Type B pancreatic cell (in vitro differentiated cells): ENCODE measurements around the gene ATP9A. TPM values are rescaled to one million over a fixed set of nuclear protein-coding genes. Genes with fewer than 3 reads are reported as not detected.
"Not testable (repeated sequence)": the region's sequence is repeated elsewhere in the genome, so short reads cannot be mapped to it uniquely, and the experiment has no call there.

Source experiments
- DNase-seq: peaks from one replicate; pipeline ENCODE4 v3.0.0; 2021; ENCODE audit warnings: mixed read lengths; ENCODE audit not compliant: unreplicated experiment; ENCODE audit errors: extremely low spot score
- H3K27ac Mint-ChIP-seq: 2 replicates; pipeline ENCODE4 v1.8.0; 2021; ENCODE audit warnings: mild to moderate bottlenecking, mixed read lengths
- H3K27me3 Mint-ChIP-seq: 2 replicates; pipeline ENCODE4 v1.8.0; 2021; ENCODE audit warnings: mixed read lengths
- H3K36me3 Mint-ChIP-seq: 2 replicates; pipeline ENCODE4 v1.8.0; 2021; ENCODE audit warnings: mixed read lengths
- H3K4me1 Mint-ChIP-seq: one replicate; pipeline ENCODE4 v1.8.0; 2021; ENCODE audit warnings: mixed read lengths; ENCODE audit not compliant: unreplicated experiment
- H3K4me3 Mint-ChIP-seq: 2 replicates; pipeline ENCODE4 v1.8.0; 2021; ENCODE audit warnings: mild to moderate bottlenecking, mixed read lengths
- H3K9me3 Mint-ChIP-seq: 2 replicates; pipeline ENCODE4 v1.8.0; 2021; ENCODE audit warnings: mixed read lengths
- long read RNA-seq: library from polyadenylated mRNA; unstranded; transcript quantifications from one replicate; pipeline ENCODE4 v2.0.0, GENCODE V29; 2020
- total RNA-seq: library from RNA; stranded (reverse); gene quantifications from 2 replicates; pipeline ENCODE4 v1.2.1, GENCODE V29; 2021; ENCODE audit warnings: low replicate concordance
- TF ChIP-seq, protein P1 (sequence below): fragments of 200-600 bp; sonication (generic); conservative IDR thresholded peaks from 2 replicates; pipeline ENCODE4 v1.5.0; 2021; ENCODE audit warnings: antibody characterized with exemption, mild to moderate bottlenecking

Gene ATP9A, protein sequence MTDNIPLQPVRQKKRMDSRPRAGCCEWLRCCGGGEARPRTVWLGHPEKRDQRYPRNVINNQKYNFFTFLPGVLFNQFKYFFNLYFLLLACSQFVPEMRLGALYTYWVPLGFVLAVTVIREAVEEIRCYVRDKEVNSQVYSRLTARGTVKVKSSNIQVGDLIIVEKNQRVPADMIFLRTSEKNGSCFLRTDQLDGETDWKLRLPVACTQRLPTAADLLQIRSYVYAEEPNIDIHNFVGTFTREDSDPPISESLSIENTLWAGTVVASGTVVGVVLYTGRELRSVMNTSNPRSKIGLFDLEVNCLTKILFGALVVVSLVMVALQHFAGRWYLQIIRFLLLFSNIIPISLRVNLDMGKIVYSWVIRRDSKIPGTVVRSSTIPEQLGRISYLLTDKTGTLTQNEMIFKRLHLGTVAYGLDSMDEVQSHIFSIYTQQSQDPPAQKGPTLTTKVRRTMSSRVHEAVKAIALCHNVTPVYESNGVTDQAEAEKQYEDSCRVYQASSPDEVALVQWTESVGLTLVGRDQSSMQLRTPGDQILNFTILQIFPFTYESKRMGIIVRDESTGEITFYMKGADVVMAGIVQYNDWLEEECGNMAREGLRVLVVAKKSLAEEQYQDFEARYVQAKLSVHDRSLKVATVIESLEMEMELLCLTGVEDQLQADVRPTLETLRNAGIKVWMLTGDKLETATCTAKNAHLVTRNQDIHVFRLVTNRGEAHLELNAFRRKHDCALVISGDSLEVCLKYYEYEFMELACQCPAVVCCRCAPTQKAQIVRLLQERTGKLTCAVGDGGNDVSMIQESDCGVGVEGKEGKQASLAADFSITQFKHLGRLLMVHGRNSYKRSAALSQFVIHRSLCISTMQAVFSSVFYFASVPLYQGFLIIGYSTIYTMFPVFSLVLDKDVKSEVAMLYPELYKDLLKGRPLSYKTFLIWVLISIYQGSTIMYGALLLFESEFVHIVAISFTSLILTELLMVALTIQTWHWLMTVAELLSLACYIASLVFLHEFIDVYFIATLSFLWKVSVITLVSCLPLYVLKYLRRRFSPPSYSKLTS
- total RNA-seq: 43.5 and 55.8 TPM in 2 replicates
- long read RNA-seq, full-length matches to known transcripts: 2 of 18 reads
- long read RNA-seq, partial matches to known transcripts: 0 of 18 reads
- long read RNA-seq, other reads (novel, unspliced or antisense): 16 of 18 reads

DNA sequence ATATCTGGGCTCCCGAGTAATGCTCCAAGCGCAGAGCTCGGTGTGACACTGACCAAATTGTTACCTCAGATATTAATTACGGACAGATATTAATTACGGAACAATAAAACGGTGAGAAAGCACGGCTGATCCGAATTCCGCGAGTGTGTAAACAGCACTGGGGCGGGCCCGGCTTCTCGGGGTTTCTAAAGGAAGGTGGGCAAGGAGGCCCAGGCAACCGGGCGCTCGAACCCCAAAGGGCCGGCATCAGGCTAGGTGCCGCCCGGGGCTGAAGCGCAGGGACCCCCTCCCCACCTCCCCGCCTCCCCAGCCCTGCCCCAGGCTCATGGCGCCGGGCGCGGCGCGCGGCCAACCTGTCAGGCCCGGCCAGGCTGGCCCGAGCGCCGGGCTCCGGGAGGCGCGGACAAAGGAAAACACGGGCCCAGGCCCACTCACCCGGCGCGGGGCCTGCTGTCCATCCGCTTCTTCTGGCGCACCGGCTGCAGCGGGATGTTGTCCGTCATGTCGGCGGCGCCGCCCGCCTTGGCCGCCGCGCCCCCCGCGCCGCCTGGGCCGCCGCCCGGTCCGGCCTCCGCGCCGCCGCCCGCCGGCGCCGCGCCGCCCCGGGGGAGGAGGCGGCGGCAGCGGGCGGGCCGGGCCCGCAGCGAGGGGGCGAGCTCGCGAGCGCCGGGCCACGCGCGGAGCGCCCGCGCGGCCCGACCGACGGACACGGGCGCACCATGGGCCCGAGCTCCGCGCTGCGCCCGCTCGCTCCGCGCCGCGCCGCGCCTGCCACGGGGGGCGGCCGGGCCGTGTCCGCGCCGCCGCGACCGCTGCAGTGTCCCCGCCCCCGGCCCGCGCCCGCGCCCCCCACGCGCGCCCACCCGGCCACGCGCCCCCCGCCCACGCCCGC is at the start of gene ATP9A:
TSS of gene ATP9A (minus strand) at position 524 of the 892 bp plus-strand sequence. CDS start at position 503, 21 bp downstream.
- peak within 1 kb of the TSS; percentile 93 for H3K4me3 Mint-ChIP-seq
- H3K27me3 Mint-ChIP-seq: peaks cover 6% of the 10 kb centered on the region
- H3K27ac Mint-ChIP-seq: peak within 1 kb of the TSS; percentile 91
- no peaks in the 10 kb centered on the region for H3K9me3 Mint-ChIP-seq
- TF ChIP-seq, protein P1, sequence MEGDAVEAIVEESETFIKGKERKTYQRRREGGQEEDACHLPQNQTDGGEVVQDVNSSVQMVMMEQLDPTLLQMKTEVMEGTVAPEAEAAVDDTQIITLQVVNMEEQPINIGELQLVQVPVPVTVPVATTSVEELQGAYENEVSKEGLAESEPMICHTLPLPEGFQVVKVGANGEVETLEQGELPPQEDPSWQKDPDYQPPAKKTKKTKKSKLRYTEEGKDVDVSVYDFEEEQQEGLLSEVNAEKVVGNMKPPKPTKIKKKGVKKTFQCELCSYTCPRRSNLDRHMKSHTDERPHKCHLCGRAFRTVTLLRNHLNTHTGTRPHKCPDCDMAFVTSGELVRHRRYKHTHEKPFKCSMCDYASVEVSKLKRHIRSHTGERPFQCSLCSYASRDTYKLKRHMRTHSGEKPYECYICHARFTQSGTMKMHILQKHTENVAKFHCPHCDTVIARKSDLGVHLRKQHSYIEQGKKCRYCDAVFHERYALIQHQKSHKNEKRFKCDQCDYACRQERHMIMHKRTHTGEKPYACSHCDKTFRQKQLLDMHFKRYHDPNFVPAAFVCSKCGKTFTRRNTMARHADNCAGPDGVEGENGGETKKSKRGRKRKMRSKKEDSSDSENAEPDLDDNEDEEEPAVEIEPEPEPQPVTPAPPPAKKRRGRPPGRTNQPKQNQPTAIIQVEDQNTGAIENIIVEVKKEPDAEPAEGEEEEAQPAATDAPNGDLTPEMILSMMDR: peak; percentile 60
- H3K4me1 Mint-ChIP-seq: peaks cover 16% of the 10 kb centered on the region
- H3K36me3 Mint-ChIP-seq: no peaks in the 10 kb centered on the region
- no peak for DNase-seq

DNA sequence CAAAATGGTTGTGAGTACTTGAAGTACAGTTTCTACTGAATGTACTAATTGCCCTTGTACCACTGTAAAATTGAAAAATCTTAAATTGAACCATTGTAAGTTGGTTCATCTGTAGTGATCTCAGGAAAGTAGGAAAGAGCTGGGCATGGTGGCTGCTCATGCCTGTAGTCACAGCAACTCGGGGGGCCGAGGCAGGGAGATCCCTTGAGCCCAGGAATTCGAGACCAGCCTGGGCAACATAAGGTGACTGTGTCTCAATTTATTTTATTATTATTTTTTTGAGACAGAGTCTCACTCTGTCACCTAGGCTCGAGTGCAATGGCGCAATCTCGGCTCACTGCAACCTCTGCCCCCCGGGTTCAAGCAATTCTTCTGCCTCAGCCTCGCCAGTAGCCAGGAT is 48.7 kb upstream of the ATP9A start:
- not testable (repeated sequence) for H3K27ac Mint-ChIP-seq, DNase-seq, H3K36me3 Mint-ChIP-seq, H3K4me3 Mint-ChIP-seq, H3K9me3 Mint-ChIP-seq, H3K27me3 Mint-ChIP-seq
- peaks cover 17% of the 10 kb centered on the region for H3K4me1 Mint-ChIP-seq

DNA sequence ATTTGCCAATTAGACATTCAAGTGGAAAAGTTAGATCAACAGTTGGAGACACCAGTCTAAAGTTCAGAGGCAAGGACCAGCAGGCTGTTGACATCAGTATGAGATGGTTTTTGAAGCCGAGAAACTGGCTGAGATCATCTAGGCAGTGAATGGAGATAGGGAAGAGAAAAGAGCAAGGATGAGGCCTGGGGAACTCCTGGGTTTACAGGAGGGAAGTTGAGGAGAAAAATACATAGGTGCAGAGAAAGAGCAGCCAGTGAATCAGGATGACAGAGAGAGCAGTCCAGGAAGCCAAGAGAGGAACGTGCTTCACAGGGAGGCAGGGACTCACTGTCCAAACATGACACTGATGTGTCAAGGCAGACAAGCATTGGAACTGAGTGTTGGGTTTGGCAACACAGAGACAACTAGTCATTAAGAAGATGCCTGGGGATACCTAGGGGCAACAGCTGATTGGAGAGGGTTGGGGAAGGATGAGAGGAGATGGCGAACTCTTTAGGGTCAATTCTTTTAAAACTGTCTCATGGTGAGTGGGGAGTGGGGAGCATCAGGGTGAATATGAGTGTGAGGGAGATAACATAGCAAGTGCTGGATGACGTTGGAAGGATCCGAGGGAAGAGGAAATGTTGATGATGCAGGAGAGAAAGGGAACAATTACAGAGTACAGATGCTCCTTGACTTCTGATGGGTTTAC is 47.3 kb upstream of the ATP9A start:
- H3K4me1 Mint-ChIP-seq: peaks cover 27% of the 10 kb centered on the region
- no peak overlapping the region for H3K4me3 Mint-ChIP-seq
- H3K9me3 Mint-ChIP-seq: no peaks in the 10 kb centered on the region
- no peaks in the 10 kb centered on the region for H3K27me3 Mint-ChIP-seq
- TF ChIP-seq, protein P1: no peak
- H3K36me3 Mint-ChIP-seq: no peaks in the 10 kb centered on the region
- DNase-seq: no peak
- peak overlapping the region; percentile 7 for H3K27ac Mint-ChIP-seq

DNA sequence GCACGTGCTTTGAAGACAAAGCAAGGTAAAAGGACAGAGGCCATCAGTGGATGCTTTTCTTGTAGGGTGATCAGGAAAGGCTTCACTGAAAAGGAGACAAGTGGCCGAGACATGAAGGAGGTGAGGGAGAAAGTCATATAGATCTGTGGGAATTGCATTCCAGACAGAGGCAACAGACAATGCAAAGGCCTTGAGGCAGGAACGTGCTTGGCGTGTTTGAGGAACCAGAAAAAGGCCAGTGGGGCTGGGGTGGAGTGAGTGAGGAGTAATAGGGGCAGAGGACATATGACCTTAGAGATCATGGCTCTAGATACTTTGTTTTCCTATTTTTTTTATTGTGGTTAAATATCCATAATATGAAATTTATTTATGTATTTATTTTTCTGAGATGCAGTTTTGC is 44.7 kb upstream of the ATP9A start:
- DNase-seq: no peak
- Mint-ChIP-seq H3K9me3 (no peaks in the 10 kb centered on the region), H3K4me1 (peaks cover 36% of the 10 kb centered on the region), H3K4me3 (no peak overlapping the region), H3K27me3 (no peaks in the 10 kb centered on the region), H3K36me3 (no peaks in the 10 kb centered on the region), H3K27ac (no peak overlapping the region)
- TF ChIP-seq, protein P1: no peak

DNA sequence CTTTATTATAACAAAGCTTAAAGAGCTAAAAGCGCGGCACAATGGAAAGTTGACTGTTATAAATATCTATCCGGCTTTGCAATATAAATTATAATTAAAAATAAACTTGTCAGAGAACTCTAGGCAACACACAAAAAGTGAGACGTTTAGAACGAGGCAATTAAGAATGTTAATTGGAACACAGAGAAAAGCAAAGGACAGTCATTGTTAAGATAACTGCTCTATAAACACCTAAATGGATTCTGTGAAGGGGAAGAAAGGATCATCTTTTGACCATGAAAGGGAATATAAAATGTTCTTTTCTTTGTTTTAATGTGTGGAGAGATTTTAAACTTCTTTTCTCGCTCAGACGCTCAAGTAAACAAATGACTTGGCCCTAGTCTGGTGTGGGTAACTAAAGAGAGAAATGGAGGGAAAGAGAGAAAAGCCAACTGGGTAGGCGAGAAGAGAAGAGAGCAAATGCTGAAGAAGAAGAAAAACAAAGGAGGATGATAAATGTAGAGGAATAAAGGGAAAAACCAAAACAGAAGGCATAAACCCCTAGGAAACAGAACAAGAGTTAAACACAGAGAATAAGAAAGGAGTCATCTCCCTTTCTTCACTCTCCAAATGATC is 43.4 kb upstream of the ATP9A start:
- no peak for DNase-seq
- TF ChIP-seq, protein P1: no peak
- peaks cover 37% of the 10 kb centered on the region for H3K4me1 Mint-ChIP-seq
- no peaks in the 10 kb centered on the region for H3K36me3 Mint-ChIP-seq
- H3K27ac Mint-ChIP-seq: no peak overlapping the region
- peak overlapping the region; percentile 2 for H3K4me3 Mint-ChIP-seq
- no peaks in the 10 kb centered on the region for H3K9me3 Mint-ChIP-seq
- H3K27me3 Mint-ChIP-seq: no peaks in the 10 kb centered on the region
